ENCODE data around the gene ADAMTS9.

Gene ADAMTS9

GRCh38 chr3:64595253-64595694 is 92.5 kb downstream of the ADAMTS9 start:
- DNase-seq (ENCODE audit: low read depth in 1 of 2, low spot score in 1 of 2): no peak
- TF ChIP-seq CTCF (IDR thresholded peaks at IDR 0.05; ENCODE audit: insufficient read depth, low read length) (no peak), REST (IDR thresholded peaks at IDR 0.05; ENCODE audit: insufficient replicate concordance, low read depth) (no peak), GABPA (IDR thresholded peaks at IDR 0.05; ENCODE audit: low read depth) (no peak), SPI1 (IDR thresholded peaks at IDR 0.05; ENCODE audit: borderline replicate concordance, low read depth) (no peak), POLR2AphosphoS5 (IDR thresholded peaks at IDR 0.05; ENCODE audit: low read depth) (no peak)
- Histone ChIP-seq H3K4me3 (replicated peaks; ENCODE audit: insufficient read depth, low read length) (no peak overlapping the region), H3K27ac (replicated peaks) (no peak overlapping the region), H3K27me3 (ENCODE audit: insufficient read depth, poor library complexity, severe bottlenecking) (no peaks in the 10 kb centered on the region)

GRCh38 chr3:64594134-64594533 is 93.7 kb downstream of the ADAMTS9 start:
- no peak for DNase-seq (ENCODE audit: low read depth in 1 of 2, low spot score in 1 of 2)
- H3K27ac ChIP-seq (replicated peaks): no peak overlapping the region
- H3K27me3 ChIP-seq (ENCODE audit: insufficient read depth, poor library complexity, severe bottlenecking): no peaks in the 10 kb centered on the region
- no peak overlapping the region for H3K4me3 ChIP-seq (replicated peaks; ENCODE audit: insufficient read depth, low read length)
- no peak for TF ChIP-seq GABPA (IDR thresholded peaks at IDR 0.05; ENCODE audit: low read depth)
- TF ChIP-seq REST (IDR thresholded peaks at IDR 0.05; ENCODE audit: insufficient replicate concordance, low read depth): no peak
- no peak for TF ChIP-seq POLR2AphosphoS5 (IDR thresholded peaks at IDR 0.05; ENCODE audit: low read depth)
- TF ChIP-seq CTCF (IDR thresholded peaks at IDR 0.05; ENCODE audit: insufficient read depth, low read length): no peak
- no peak for TF ChIP-seq SPI1 (IDR thresholded peaks at IDR 0.05; ENCODE audit: borderline replicate concordance, low read depth)

GRCh38 chr3:64593350-64593749 is 94.5 kb downstream of the ADAMTS9 start:
- Histone ChIP-seq H3K27me3 (ENCODE audit: insufficient read depth, poor library complexity, severe bottlenecking) (no peaks in the 10 kb centered on the region), H3K27ac (replicated peaks) (no peak overlapping the region), H3K4me3 (replicated peaks; ENCODE audit: insufficient read depth, low read length) (no peak overlapping the region)
- DNase-seq (ENCODE audit: low read depth in 1 of 2, low spot score in 1 of 2): no peak
- no peak for TF ChIP-seq POLR2AphosphoS5 (IDR thresholded peaks at IDR 0.05; ENCODE audit: low read depth)
- no peak for TF ChIP-seq SPI1 (IDR thresholded peaks at IDR 0.05; ENCODE audit: borderline replicate concordance, low read depth)
- TF ChIP-seq REST (IDR thresholded peaks at IDR 0.05; ENCODE audit: insufficient replicate concordance, low read depth): no peak
- TF ChIP-seq GABPA (IDR thresholded peaks at IDR 0.05; ENCODE audit: low read depth): no peak
- TF ChIP-seq CTCF (IDR thresholded peaks at IDR 0.05; ENCODE audit: insufficient read depth, low read length): no peak
